Measurements from ENCODE around the gene HTR1E.

The HTR1E gene

GRCh38 chr6:86943819-86944407 lies 6.6 kb downstream of the HTR1E start:
- no peaks in the 10 kb centered on the region for H3K4me1 ChIP-seq (ENCODE audit: control insufficient read depth in 1 of 2, insufficient read depth in 1 of 2, low read depth in 1 of 2, low read length in 1 of 2)
- H3K27me3 ChIP-seq, result peaks cover 15% of the 10 kb centered on the region
- H3K9me3 ChIP-seq, result no peaks in the 10 kb centered on the region
- no peaks in the 10 kb centered on the region for H3K36me3 ChIP-seq
- TF ChIP-seq CTCF (IDR thresholded peaks at IDR 0.05), result no peak
- no peak overlapping the region for H3K27ac ChIP-seq
- H3K4me3 ChIP-seq (ENCODE audit: low read depth in 1 of 2, low read length in 1 of 2), result no peak overlapping the region

GRCh38 chr6:86949771-86950170 lies 12.4 kb downstream of the HTR1E start:
- no peak overlapping the region for H3K4me3 ChIP-seq (ENCODE audit: low read depth in 1 of 2, low read length in 1 of 2)
- H3K36me3 ChIP-seq, result no peaks in the 10 kb centered on the region
- H3K4me1 ChIP-seq (ENCODE audit: control insufficient read depth in 1 of 2, insufficient read depth in 1 of 2, low read depth in 1 of 2, low read length in 1 of 2), result no peaks in the 10 kb centered on the region
- no peak for TF ChIP-seq CTCF (IDR thresholded peaks at IDR 0.05)
- no peaks in the 10 kb centered on the region for H3K9me3 ChIP-seq
- no peak overlapping the region for H3K27ac ChIP-seq
- H3K27me3 ChIP-seq, result no peaks in the 10 kb centered on the region

GRCh38 chr6:86952991-86953390 lies 15.7 kb downstream of the HTR1E start:
- TF ChIP-seq CTCF (IDR thresholded peaks at IDR 0.05), result no peak
- Histone ChIP-seq H3K36me3 (no peaks in the 10 kb centered on the region), H3K27ac (no peak overlapping the region), H3K27me3 (no peaks in the 10 kb centered on the region), H3K4me1 (ENCODE audit: control insufficient read depth in 1 of 2, insufficient read depth in 1 of 2, low read depth in 1 of 2, low read length in 1 of 2) (no peaks in the 10 kb centered on the region), H3K4me3 (ENCODE audit: low read depth in 1 of 2, low read length in 1 of 2) (no peak overlapping the region), H3K9me3 (no peaks in the 10 kb centered on the region)

- no peaks in the 10 kb centered on the region for H3K36me3 ChIP-seq
- H3K4me3 ChIP-seq (ENCODE audit: low read depth in 1 of 2, low read length in 1 of 2), result no peak overlapping the region
- no peaks in the 10 kb centered on the region for H3K27me3 ChIP-seq
- H3K4me1 ChIP-seq (ENCODE audit: control insufficient read depth in 1 of 2, insufficient read depth in 1 of 2, low read depth in 1 of 2, low read length in 1 of 2), result no peaks in the 10 kb centered on the region
- H3K9me3 ChIP-seq, result no peaks in the 10 kb centered on the region
- no peak overlapping the region for H3K27ac ChIP-seq
- TF ChIP-seq CTCF (IDR thresholded peaks at IDR 0.05), result no peak
Measured at GRCh38 chr6:86959656-86960055, 22.3 kb downstream of the HTR1E start.

GRCh38 chr6:86961455-86962200 lies 24.3 kb downstream of the HTR1E start:
- H3K36me3 ChIP-seq, result no peaks in the 10 kb centered on the region
- H3K27me3 ChIP-seq, result no peaks in the 10 kb centered on the region
- H3K4me1 ChIP-seq (ENCODE audit: control insufficient read depth in 1 of 2, insufficient read depth in 1 of 2, low read depth in 1 of 2, low read length in 1 of 2), result no peaks in the 10 kb centered on the region
- no peaks in the 10 kb centered on the region for H3K9me3 ChIP-seq
- no peak overlapping the region for H3K27ac ChIP-seq
- H3K4me3 ChIP-seq (ENCODE audit: low read depth in 1 of 2, low read length in 1 of 2), result no peak overlapping the region
- TF ChIP-seq CTCF (IDR thresholded peaks at IDR 0.05), result no peak
